ENCODE data around the gene IPO4. TPM values are rescaled to one million over a fixed set of nuclear protein-coding genes. Genes with fewer than 3 reads are reported as not detected.

IPO4 gene
- total and polyA plus RNA-seq, 9 of the 15 experiments (the other 6 are each of a cell fraction or from before 2014, with no cell fraction given) = 7.3 to 122 (median 31.8) TPM

DNA sequence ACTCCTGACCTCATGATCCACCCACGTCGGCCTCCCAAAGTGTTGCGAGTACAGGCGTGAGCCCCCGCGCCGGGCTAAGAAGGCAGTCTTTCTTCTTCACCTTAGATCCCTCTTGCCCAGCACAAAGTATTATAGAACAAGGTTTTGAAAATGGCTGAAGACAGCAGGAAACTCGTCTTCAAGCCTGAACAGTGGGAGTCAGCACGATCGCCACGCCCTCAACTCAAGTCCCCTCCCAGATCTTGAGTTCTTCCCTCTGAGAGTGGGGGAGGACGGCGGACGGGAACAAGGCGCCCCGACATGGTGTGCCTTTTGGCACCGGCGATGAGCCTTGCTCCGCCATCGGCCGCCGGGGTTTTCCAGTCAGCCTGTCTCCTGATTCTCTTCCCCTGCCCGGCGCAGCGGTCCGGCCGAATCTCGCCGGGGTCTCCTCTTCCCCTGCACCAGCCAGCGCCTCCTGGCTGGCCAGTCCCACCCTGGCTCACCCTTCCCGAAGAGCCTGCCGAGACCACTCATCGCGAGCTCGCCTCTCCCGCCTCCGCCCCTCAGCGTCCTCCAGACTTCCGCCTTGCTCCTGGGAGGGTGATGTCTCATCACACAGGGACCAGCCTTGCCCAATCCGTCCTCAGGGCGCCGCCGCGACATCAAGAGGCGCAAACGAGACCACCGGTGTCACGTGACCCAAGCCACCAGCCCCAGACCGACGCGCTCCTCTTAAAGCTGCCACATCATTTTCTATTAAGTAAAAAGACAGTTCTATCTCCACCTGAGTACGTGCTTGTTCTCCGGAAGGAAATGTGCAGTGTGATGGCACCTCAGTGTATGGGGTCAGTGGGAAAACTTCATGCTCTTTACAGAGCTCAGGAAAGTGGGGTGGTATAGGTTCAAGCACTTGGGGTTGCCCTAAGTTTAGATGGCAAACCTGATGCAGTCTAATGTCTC is 24.6 kb upstream of the IPO4 start, which contains the start of gene CHMP4A (continued):
- TF ChIP-seq ZNF785 (CRISPR knock-in tag; IDR thresholded peaks at IDR 0.05) (no peak), MAZ (CRISPR knock-in tag; conservative IDR thresholded peaks at IDR 0.05 in 1 of 2, IDR thresholded peaks at IDR 0.05 in 1 of 2) (peak; percentile 33 to 85; a peak in 2 of 4 replicates), STAT5B (CRISPR knock-in tag; IDR thresholded peaks at IDR 0.05) (no peak), BACH1 (tag; IDR thresholded peaks at IDR 0.05) (no peak), U2AF2 (optimal IDR thresholded peaks at IDR 0.05; ENCODE audit: low read depth, low read length) (no peak), ZNF41 (CRISPR knock-in tag; conservative IDR thresholded peaks at IDR 0.05) (0 out of 2 replicates have a peak, but pooled peaks have one; percentile 38), HNRNPLL (IDR thresholded peaks at IDR 0.05; ENCODE audit: low read depth, low read length, poor library complexity, severe bottlenecking) (no peak), HIVEP1 (CRISPR knock-in tag; IDR thresholded peaks at IDR 0.05) (peak; percentile 82), CHD1 (IDR thresholded peaks at IDR 0.05; ENCODE audit: low read length) (no peak), KDM2B (CRISPR knock-in tag; IDR thresholded peaks at IDR 0.05) (no peak), CBX2 (IDR thresholded peaks at IDR 0.05; ENCODE audit: insufficient read depth, low read length, poor library complexity, severe bottlenecking) (no peak), BCLAF1 (IDR thresholded peaks at IDR 0.05; ENCODE audit: borderline replicate concordance in 1 of 2, control insufficient read depth in 1 of 2, low read depth in 2 of 2, low read length in 1 of 2) (no peak), KDM4B (IDR thresholded peaks at IDR 0.05; ENCODE audit: borderline replicate concordance in 2 of 2, low read depth in 1 of 2) (no peak), TEAD4 (IDR thresholded peaks at IDR 0.05; ENCODE audit: low read length) (no peak), TEAD4 (CRISPR knock-in tag; IDR thresholded peaks at IDR 0.05; ENCODE audit: borderline replicate concordance) (no peak), HNRNPUL1 (IDR thresholded peaks at IDR 0.05; ENCODE audit: low read length) (no peak), HDAC8 (tag; IDR thresholded peaks at IDR 0.05) (no peak), NONO (IDR thresholded peaks at IDR 0.05; ENCODE audit: low read depth in 2 of 2, low read length in 1 of 2) (no peak; a peak in 1 of 4 replicates), ZNF175 (CRISPR knock-in tag; IDR thresholded peaks at IDR 0.05; ENCODE audit: low read depth) (no peak), FIP1L1 (IDR thresholded peaks at IDR 0.05; ENCODE audit: low read depth, low read length, poor library complexity, severe bottlenecking) (peak; percentile 63), SMC3 (conservative IDR thresholded peaks at IDR 0.05; ENCODE audit: insufficient read depth, low read depth, low read length) (peak; percentile 8; the same call in 1 of the 2 replicates), PTRF (tag; IDR thresholded peaks at IDR 0.05) (no peak), SRSF7 (optimal IDR thresholded peaks at IDR 0.05; ENCODE audit: low read depth, low read length) (no peak)
